Body of pancreas (tissue), 4 donors: ENCODE data around the gene IER5. TPM values are rescaled to one million over a fixed set of nuclear protein-coding genes. Genes with fewer than 3 reads are reported as not detected.
A peak's percentile ranks its signal among the peaks of the same experiment; 100 is the strongest.

Experiments used
- ATAC-seq: fragments of 150-250 bp; one replicate; pipeline ENCODE4 v1.9.1; 2016
- DNase-seq, 4 donors: peaks; one replicate each; pipeline ENCODE4 v3.0.0-alpha.2; 2019
- H3K27ac ChIP-seq, 4 donors: fragments of 200-600 bp; sonication (generic); 1 replicate in 3 of 4; 2 replicates in 1 of 4; pipeline versions ENCODE4 v1.5.1 to v1.6.1; 2016 to 2019; ENCODE audit warnings: mild to moderate bottlenecking in 1 of 4, mixed read lengths in 1 of 4, moderate library complexity in 1 of 4
- H3K27me3 ChIP-seq, 2 donors: fragments of 200-600 bp; sonication (generic); one replicate each; pipeline ENCODE4 v1.6.0; 2016; ENCODE audit warnings: mild to moderate bottlenecking in 1 of 2
- H3K36me3 ChIP-seq, 2 donors: fragments of 200-600 bp; sonication (generic); replicated peaks in 1 of 2; 2 replicates each; pipeline ENCODE4 v1.5.1; 2016; ENCODE audit warnings: low read depth in 2 of 2; ENCODE audit not compliant: insufficient read depth in 1 of 2
- H3K4me1 ChIP-seq: fragments of 200-600 bp; sonication (generic); one replicate; pipeline ENCODE4 v1.6.0; 2016
- H3K4me3 ChIP-seq, 2 donors: fragments of 200-600 bp; sonication (generic); 1 replicate in 1 of 2; 2 replicates in 1 of 2; pipeline ENCODE4 v1.5.1; 2016 to 2019
- H3K9me3 ChIP-seq, 3 donors: fragments of 200-600 bp; sonication (generic); 1 replicate in 2 of 3; 2 replicates in 1 of 3; pipeline ENCODE4 v1.5.1; 2016
- CTCF ChIP-seq, 7 experiments: fragments of 450-650 bp in 4 of 7; fragments of 200-600 bp in 3 of 7; sonication (generic) in 3 of 7; IDR thresholded peaks; one replicate each; pipeline ENCODE4 v1.5.1; 2016 to 2019; ENCODE audit warnings: antibody characterized with exemption in 7 of 7
- POLR2A ChIP-seq, 3 donors: fragments of 450-650 bp; IDR thresholded peaks; one replicate each; pipeline ENCODE4 v1.6.1; 2016; ENCODE audit warnings: antibody characterized with exemption in 3 of 3, mild to moderate bottlenecking in 2 of 3
- WGBS, 2 donors: methylation state at CpG; one replicate each; pipeline ENCODE4 v1.1.5; 2017; 5-methylcytosine and 5-hydroxymethylcytosine counted together
- intact Hi-C: fragments of 100-400 bp; cut with DNase I; formaldehyde crosslinking; loops from one replicate; pipeline ENCODE4 v1.15.1; 2023
- total RNA-seq, 2 donors: library from RNA; depleted of rRNA; stranded (reverse); fragments of >200 nt; gene quantifications; one replicate each; pipeline ENCODE4 v1.1.0, GENCODE V29; 2016

IER5 gene
- total RNA-seq, 2 donors from 2014 or later: 6.6 to 6.7 TPM

GRCh38 chr1:181083842-181084605, 4.5 kb upstream of the IER5 start:
- 11 to 18% methylated on average over 6 of the region's 6 CpGs for WGBS, 2 donors
- ATAC-seq: peak; percentile 28

GRCh38 chr1:181084606-181084969, 3.9 kb upstream of the IER5 start:
- no peak for DNase-seq
- intact Hi-C loops: no loop called here

More at GRCh38 chr1:181083842-181084605, 4.5 kb upstream of the IER5 start:
- H3K9me3 ChIP-seq: no peaks in the 10 kb centered on the region
- H3K4me3 ChIP-seq: no peak overlapping the region
- H3K27me3 ChIP-seq: no peaks in the 10 kb centered on the region
- H3K27ac ChIP-seq: no peak overlapping the region
- peaks cover 7% of the 10 kb centered on the region for H3K4me1 ChIP-seq
- no peaks in the 10 kb centered on the region for H3K36me3 ChIP-seq
- intact Hi-C loops: no loop called here
- TF ChIP-seq POLR2A (IDR thresholded peaks at IDR 0.05) (no peak), CTCF (IDR thresholded peaks at IDR 0.05) (peak in 6 of 7 experiments; percentile 11 to 80 (median 64))
- DNase-seq: peak; percentile 64 to 82 (median 72)

GRCh38 chr1:181086091-181086490, 2.4 kb upstream of the IER5 start:
- no peaks in the 10 kb centered on the region for H3K36me3 ChIP-seq
- H3K27ac ChIP-seq: no peak overlapping the region
- H3K4me3 ChIP-seq: no peak overlapping the region
- ATAC-seq (no peak), DNase-seq (no peak)
- WGBS, 2 donors: 85 to 91% methylated on average over 1 of the region's 1 CpG
- H3K9me3 ChIP-seq: no peaks in the 10 kb centered on the region
- H3K4me1 ChIP-seq: peaks cover 23% of the 10 kb centered on the region
- intact Hi-C loops: loop anchor here (5.0 kb wide), 1 partner anchor 56 kb away; no protein-coding TSS in a partner anchor
- H3K27me3 ChIP-seq: no peaks in the 10 kb centered on the region
- TF ChIP-seq CTCF (IDR thresholded peaks at IDR 0.05) (no peak), POLR2A (IDR thresholded peaks at IDR 0.05) (no peak)

More at GRCh38 chr1:181084606-181084969, 3.9 kb upstream of the IER5 start:
- ATAC-seq: no peak
- no peak for TF ChIP-seq POLR2A (IDR thresholded peaks at IDR 0.05)
- no peak for TF ChIP-seq CTCF (IDR thresholded peaks at IDR 0.05)
- no peaks in the 10 kb centered on the region for H3K36me3 ChIP-seq
- H3K27ac ChIP-seq: no peak overlapping the region
- H3K27me3 ChIP-seq: no peaks in the 10 kb centered on the region
- H3K4me3 ChIP-seq: no peak overlapping the region
- H3K9me3 ChIP-seq: no peaks in the 10 kb centered on the region
- peaks cover 8% of the 10 kb centered on the region for H3K4me1 ChIP-seq
- WGBS, 2 donors: 20 to 23% methylated on average over 4 of the region's 4 CpGs

GRCh38 chr1:181086926-181087325, 1.6 kb upstream of the IER5 start:
- TF ChIP-seq POLR2A (IDR thresholded peaks at IDR 0.05) (no peak), CTCF (IDR thresholded peaks at IDR 0.05) (no peak)

More at GRCh38 chr1:181086926-181087325, 1.6 kb upstream of the IER5 start:
- Histone ChIP-seq H3K4me1 (peaks cover 32% of the 10 kb centered on the region), H3K9me3 (no peaks in the 10 kb centered on the region), H3K27me3 (no peaks in the 10 kb centered on the region), H3K27ac (peak overlapping the region in 1 of 4 donors; percentile 37), H3K36me3 (no peaks in the 10 kb centered on the region), H3K4me3 (no peak overlapping the region)
- no peak for DNase-seq
- WGBS, 2 donors: 55 to 64% methylated on average over 5 of the region's 5 CpGs
- intact Hi-C loops: loop anchor here (5.0 kb wide), 1 partner anchor 55 kb away; no protein-coding TSS in a partner anchor
- no peak for ATAC-seq
